GM18861 (cell line): ENCODE results near the gene RHBG.
"Not testable (repeated sequence)": the region's sequence is repeated elsewhere in the genome, so short reads cannot be mapped to it uniquely, and the experiment has no call there.

Experiments used
- ATAC-seq: cut with Tn5 transposase; IDR thresholded peaks from one replicate; pipeline ENCODE4 v1.9.1; 2021; ENCODE audit not compliant: unreplicated experiment

RHBG gene, protein sequence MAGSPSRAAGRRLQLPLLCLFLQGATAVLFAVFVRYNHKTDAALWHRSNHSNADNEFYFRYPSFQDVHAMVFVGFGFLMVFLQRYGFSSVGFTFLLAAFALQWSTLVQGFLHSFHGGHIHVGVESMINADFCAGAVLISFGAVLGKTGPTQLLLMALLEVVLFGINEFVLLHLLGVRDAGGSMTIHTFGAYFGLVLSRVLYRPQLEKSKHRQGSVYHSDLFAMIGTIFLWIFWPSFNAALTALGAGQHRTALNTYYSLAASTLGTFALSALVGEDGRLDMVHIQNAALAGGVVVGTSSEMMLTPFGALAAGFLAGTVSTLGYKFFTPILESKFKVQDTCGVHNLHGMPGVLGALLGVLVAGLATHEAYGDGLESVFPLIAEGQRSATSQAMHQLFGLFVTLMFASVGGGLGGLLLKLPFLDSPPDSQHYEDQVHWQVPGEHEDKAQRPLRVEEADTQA

DNA sequence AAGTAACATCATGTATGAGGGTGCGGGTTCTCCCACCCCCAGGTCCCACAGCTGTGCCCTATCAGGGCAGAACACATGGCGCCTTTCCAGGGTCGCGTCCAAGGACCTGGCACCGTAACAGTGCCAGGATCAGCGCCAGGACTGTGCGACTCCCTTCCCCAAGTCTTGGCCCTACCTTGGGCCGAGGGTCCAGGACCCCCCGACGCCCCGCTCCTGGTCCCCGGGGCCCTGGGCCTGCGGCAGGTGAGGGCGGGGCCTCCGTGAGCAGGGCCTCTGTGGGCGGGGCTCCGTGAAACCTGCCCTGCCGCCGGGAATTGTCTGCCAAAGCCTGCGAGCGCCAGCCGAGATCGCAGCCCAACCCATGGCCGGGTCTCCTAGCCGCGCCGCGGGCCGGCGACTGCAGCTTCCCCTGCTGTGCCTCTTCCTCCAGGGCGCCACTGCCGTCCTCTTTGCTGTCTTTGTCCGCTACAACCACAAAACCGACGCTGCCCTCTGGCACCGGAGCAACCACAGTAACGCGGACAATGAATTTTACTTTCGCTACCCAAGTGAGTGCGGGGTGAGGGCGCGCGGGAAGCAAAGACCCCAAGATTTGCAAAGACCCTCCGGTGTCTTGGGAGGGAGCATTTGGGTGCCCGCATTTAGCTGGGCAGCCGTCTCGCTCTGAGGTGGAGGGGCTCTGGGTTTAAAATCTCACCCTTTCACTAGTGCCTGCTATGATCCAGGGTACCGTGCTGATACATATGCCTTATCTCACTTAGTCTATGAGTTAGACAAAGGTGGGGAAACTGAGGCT lies at the start of gene RHBG:
TSS of gene RHBG (plus strand) at position 323 of the 796 bp plus-strand sequence. CDS start at position 362, 39 bp downstream.
- no peak for ATAC-seq

DNA sequence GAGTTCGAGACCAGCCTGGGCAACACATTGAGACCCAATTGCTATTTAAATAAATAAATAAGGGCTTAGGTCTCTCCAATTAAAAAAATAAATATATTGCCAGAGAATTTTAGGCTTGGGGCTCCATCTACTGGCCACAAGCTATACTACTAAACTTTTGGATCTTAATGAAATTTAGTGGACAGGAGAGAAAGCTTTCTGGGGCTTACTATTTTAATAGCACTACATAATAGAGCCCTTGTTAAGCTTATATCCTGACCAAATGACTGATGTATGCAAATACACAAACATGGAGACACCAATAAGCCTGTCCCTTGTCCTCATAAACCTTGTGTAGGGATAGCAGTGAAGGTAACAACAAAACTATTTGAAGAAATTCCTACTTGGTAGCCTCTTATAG lies 49.3 kb upstream of the RHBG start:
- ATAC-seq, result no peak

DNA sequence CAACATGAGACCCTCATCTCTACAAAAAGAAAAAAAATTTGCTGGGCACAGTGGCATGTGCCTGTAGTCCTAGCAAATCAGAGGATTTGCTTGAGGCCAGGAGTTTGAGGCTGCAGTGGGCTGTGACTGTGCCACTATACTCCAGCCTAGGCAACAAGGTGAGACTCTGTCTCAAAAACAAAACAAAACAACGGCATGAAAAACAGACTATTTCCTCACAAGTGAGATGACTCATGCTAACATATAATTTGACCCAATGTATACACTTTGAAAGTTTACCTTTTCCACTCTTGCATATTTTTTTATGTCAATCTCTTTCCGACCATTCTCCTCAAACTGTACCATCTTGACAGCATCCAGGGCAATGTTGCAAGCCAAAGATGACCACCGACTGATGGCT lies 48.5 kb upstream of the RHBG start:
- no peak for ATAC-seq

DNA sequence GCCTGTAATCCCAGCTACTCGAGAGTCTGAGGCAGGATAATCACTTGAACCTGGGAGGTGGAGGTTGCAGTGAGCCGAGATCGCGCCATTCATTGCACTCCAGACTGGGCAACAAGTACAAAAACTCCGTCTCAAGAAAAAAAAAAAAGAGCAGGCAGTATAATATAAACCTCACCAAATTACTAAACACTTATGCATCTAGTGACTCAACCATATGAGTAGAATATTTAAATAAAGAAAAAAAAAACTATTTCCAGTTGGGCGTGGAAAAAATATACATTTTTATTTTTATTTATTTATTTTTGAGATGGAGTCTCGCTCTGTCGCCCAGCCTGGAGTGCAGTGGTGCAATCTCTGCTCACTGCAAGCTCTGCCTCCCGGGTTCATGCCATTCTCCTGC lies 45.8 kb upstream of the RHBG start:
- not testable (repeated sequence) for ATAC-seq

DNA sequence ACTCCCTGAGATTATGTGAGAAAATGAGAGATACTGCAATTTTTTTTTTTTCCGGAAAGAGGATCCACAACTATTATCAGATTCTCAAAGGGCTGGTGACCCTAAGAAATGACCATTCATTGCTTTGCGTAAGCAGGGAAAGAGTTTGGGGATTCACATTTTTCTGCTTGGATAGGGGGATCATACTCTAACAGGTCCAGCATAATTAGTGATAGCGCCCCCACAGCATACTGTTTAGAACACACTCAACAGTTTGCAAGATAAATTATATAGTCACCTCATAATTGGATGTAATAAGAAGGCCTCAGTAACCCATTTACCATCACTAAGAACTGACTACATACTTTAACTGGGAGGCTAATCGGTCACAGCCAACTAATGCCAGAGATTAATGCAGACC lies 32.8 kb upstream of the RHBG start:
- no peak for ATAC-seq

DNA sequence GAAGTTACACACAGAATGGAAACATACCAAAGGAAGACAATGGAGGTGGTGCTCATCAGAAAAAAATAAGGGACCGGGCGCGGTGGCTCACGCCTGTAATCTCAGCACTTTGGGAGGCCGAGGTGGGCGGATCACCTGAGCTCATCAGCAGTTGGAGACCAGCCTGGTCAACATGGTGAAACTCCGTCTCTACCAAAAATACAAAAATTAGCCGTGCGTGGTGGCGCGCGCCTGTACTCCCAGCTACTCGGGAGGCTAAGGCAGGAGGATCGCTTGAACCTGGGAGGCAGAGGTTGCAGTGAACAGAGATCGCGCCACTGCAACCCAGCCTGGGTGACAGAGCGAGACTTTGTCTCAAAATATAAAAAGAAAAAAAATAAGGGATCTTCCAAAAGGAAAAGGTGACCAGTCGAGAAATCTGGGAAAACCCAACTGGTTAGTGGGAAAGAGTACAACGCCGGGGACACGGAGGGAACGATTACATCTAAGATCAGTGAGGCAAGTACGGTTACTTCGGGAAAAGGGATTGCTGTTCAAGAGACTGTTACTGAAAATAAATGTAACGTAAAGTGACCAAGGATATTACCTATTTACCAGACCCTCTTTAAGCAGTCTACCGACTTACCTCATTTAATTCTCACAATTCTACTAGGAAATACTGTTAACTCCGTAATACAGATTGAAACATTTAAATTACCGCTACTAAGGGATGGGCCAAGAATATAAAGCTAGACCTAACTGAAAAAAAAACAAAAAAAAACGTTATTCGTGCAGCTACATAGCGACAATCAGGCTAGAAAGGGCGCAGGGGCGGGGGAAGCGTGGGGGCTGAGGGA lies 31.7 kb upstream of the RHBG start:
- ATAC-seq, result no peak

DNA sequence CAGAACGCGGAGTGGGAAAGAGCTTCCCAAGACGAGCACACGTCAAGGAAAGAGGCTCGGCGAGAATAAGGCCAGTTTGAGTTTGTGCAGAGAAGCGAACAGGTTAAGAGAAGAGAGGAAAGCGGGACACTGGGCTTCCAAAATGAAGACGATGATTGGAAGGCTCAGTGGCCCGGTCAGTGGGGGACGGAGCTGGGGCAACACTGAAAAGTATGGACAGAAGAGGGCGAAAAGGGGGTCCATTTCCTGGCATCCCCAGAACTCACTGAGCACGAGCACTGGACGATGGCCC lies 31.2 kb upstream of the RHBG start:
- no peak for ATAC-seq

DNA sequence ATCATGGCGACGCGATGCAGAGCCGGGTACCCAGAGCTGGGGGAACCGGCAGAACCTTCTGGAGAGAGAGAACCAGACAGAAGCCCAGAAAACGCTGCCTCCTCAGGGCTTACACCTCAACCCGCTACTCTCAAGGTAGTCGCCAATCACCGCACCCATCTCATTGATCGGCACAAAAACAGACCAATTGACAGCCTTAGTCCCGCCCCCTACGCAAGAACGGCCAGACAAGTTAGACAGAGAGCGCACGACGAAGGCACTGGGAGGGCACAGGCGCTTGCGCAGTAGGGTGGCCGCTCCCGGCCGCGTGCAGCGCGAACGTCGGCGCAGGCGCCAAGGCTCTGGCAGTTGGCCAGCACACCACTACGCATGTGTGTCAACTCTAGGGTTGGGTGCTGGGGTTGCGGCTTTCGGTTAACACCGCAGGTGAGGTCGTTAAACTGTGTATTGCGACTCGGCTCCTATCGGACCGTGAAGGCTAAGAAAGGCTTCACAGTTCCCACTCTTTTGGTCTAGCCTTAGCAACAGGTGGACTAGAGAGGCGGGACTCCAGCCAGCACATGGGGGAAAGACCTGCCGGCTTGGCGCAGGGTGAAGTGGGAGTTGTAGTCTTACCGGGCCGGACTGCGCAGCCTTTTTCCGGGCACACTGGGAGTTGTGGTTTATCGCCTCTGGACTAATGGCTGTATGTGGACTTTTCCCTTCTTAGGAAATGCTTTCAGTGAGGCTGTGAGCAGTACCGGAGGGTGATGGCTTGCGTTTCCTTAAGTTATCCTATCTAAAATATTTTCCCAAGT lies 30.6 kb upstream of the RHBG start, which contains the start of the genes CCT3 and TSACC:
TSS of gene CCT3 (minus strand) at position 113 of the 797 bp plus-strand sequence. CDS start at position 5, 108 bp downstream.
TSS of gene TSACC (plus strand) at position 347 of the 797 bp plus-strand sequence. CDS start 1,232 bp downstream, outside the sequence.
- peak; percentile 86 for ATAC-seq

DNA sequence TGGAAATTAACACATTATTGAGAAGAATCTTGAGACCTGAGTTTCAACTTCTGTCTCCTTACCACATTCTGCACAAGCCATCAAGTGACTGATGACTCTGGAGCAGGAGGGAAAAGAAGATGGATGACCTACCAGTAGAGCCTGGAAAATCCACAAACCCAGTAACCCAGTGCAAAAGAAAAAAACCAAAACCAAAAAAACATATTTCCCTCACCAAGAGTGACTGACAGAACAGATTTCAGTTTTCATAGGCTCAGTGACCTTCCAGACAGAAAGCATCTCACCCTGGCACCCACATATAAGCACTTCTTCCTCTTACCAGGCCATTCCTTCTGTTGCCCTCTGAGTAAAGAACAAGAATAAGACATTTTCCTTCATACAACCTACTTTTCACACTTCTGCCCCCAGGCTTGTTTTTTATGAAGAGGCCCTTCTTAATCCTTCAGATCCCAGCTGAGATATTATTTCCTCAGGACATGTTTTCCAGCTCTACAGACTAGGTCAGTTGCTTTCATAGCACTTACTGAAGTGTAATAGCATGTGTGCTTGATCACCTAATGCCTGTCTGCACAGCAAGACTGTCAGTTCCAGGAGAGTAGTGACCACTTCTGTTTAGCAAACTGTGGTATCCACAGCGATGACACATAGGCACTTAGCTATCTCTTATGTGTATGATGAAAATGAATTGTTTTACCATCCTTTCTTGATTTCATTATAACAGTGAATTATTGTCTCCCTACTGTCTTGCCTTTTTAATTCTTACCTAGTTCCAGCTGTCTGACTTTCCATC lies 26.6 kb upstream of the RHBG start:
- ATAC-seq, result no peak

DNA sequence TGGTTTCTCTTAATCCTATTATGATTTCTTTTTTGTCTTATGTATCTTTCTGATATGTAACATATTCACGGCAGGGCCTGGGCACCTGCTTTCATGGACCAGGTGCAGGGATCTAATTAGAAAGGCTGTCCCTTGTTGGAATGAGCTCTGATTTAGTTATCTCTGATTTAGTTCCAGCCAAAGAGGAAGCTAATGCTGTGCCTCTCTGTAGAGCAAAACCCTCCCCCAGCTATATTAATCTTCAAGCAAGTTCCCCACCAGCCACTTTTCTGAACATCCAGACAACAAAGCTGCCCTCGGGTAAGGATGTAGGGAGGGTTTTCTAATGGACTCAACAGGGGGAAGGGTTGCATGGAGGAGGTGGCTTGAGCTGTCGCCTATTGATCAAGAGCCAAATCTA lies 24.6 kb upstream of the RHBG start:
- no peak for ATAC-seq

DNA sequence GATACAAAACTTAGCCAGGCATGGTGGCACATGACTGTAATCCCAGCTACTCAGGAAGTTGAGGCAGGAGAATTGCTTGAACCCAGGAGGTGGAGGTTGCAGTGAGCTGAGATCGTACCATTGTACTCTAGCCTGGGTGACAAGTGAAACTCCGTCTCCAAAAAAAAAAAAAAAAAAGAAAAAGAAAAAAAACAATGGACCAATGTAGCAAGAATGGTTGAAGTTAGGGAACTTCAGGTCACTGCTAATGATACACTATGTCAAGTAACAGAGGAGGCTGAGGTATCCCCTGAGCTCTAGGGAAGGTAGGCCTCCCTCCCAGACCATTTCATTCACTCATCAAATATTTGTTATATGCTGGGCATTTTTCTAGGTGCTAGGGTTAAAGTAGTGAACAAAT lies 23.0 kb upstream of the RHBG start:
- not testable (repeated sequence) for ATAC-seq

DNA sequence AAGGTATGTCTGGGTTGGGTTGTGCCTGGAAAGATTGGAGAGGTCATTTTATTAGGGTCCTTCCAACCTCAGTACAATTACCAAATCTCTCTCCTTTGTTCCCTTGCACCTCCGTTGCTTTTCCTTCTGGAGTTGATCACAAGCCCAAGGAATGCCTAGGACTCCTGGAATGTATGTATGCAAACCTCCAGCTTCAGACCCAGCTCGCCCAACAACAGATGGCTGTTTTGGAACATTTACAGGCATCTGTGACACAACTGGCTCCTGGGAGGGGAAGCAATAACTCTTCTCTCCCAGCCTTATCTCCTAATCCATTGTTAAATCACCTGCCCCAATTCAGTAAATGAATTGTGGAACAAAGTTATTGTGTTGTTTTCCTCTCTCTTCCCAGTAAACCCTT lies 22.4 kb upstream of the RHBG start:
- no peak for ATAC-seq

DNA sequence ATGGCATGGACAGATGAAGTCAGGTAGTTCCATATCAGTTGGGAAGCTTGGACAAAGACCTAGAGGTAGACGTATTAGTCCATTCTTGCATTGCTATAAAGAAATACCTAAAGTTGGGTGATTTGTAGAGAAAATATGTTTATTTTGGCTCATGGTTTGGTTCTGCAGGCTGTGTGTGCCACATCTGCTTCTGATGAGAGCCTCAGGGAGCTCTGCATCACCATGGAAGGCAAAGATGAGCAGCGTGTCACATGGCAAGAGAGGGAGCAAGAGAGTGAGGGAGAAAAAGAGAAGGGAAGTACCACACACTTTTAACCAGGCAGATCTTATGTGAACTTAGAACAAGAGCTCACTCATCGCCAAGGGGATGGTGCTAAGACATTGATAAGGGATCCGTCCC lies 21.7 kb upstream of the RHBG start:
- no peak for ATAC-seq

DNA sequence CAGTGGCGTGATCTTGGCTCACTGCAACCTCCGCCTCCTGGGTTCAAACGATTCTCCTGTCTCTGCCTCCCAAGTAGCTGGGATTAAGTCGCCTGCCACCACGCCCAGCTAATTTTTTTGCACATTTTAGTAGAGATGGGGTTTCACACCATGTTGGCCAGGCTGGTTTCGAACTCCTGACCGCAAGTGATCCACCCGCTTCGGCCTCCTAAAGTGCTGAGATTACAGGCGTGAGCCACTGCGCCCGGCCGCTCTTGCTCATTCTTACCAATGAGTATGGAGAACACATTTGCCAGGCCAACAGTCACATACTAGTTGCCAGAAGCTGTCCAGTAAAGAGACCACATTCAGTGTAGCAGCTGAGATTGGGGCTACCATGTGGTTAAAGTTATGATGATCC lies 16.5 kb upstream of the RHBG start:
- ATAC-seq, result not testable (repeated sequence)

DNA sequence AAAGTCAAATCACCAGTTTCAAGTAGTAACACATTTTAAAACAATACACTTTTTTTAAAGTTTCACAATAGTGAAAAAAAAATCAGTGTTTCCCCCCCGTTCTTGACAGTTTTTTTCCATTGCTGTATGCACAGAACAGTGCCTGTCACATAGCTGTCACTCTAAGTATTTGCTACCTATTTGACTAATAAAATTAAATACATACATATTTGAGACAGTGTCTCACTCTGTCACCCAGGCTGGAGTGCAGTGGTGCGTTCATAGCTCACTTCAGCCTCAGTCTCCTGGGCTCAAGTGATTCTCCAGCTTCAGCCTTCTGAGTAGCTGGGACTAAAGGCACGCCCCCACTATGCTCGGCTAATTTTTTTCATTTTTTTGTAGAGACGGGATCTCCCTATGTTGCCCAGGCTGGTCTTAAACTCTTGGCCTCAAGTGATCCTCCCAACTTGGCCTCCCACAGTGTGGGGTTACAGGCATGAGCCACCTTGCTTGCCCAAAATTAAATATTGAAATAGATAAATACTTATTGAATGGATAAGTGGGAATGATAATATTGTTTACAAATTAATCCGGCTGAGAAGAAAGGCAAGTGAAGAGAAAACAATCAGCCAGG lies 12.6 kb upstream of the RHBG start:
- no peak for ATAC-seq

DNA sequence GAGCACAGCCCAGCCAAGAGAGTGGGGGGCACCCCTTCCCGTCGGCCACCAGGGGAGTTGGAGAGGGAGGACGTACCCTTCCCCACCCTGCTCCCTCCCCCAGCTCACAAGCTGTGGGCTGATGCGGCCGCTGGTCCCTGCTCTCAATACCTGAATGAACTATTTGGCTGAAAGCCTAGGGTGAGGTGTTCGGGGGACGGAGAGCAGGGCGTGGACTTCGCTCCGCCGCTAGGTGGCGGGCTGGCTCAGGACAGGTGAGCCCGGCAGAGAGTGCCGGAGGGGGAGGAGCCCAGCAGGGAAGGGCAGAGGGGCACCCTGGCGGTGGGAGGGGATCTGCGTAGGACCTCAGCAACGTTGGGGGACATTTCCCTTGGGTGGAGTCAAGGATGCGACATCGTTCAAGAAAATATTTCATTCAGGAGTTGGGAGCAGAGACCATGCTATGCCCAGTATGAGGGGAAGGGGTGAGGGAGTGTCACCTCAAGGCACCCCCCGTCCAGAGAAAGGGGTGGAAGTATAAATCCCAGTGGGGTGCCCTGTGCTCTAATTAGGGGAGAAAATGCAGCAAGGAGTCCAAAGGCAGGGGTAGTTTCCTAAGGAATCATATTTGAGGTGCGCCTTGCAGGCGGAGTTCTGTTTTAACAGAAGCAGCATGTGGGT lies 12.0 kb upstream of the RHBG start:
- ATAC-seq, result no peak

DNA sequence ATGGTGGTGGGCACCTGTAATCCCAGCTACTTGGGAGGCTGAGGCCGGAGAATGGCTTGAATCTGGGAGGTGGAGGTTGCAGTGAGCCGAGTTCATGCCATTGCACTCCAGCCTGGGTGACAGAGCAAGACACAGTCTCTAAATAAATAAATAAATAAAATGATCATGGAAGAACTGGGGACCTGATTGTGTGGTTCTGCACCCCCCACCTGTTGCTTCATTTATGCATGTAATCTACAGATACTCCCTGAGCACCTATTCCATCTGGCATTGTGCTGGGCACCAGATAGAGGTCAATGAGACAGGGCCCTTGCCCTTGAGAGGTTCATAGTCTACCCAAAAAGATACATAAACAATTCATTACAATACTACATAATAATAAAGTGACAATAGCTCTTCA lies 11.0 kb upstream of the RHBG start:
- no peak for ATAC-seq

DNA sequence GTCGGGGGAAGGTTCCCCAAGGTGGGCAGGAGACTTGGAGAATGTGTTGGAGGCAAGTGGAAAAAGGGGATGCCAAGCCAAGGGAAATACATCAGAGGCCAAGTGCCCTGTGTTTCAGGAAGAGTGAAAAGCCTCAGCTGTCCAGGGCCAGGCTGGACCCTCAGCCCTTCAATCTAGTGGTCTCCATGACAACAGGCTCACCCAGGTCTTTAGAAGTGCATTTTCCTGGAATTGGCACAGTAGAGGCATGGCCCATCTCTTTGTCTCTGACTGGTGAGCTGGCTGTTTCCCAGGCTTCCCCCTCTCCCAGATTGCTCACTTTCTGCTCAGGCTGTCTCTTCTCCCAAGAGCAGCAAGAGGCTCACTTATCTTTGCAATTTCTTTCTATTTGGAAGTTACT lies 10.4 kb upstream of the RHBG start:
- no peak for ATAC-seq

DNA sequence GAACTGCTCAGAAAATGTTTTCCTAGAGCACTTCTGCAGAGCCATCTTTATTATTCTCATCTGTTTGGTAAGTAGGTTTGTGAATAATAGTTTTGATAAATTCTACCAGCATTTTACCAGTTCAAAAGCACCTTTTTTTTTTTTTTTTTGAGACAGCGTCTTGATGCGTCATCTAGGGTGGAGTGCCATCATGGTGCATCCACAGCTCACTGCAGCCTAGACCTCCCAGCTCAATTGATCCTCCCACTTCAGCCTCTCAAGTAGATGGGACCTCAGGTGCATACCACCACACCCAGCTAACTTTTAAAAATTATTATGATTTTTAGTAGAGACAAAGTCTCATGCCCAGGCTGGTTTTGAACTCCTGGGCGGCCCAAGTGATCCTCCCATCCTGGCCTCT lies 9.8 kb upstream of the RHBG start:
- no peak for ATAC-seq
